Fibroblast of lung (primary cell): Measurements from ENCODE around the gene ATP10B.

Experiments used
- CTCF ChIP-seq, 2 donors: IDR thresholded peaks in 1 of 2; conservative IDR thresholded peaks in 1 of 2; 1 replicate in 1 of 2; 2 replicates in 1 of 2; pipeline ENCODE4 v1.5.1; 2011 to 2012; ENCODE audit warnings: low read length in 2 of 2, control low read depth in 1 of 2, inconsistent platforms in 1 of 2, low read depth in 1 of 2, mild to moderate bottlenecking in 1 of 2
- EZH2 ChIP-seq: IDR thresholded peaks from 2 replicates; pipeline ENCODE4 v1.5.1; 2012; ENCODE audit warnings: low read length, control low read depth, mild to moderate bottlenecking; ENCODE audit errors: missing control alignments

DNA sequence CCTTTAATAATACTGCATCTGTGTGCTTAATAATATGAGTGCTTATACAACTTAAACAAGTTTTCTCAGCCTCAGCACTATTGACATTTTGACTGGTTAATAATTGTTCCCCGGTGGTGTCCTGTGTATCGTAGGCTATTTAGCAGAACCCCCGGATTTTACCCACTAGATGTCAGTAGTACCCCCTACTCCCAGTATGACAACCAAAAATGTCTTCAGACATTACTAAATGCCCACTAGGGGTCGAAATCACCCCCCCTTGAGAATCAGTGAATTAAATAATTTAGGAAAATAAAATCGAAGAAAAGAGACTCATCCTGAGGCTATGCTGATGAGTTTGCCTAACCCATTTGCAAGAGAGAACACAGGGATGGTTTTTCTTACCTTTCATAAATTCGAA is 166.3 kb downstream of the ATP10B start:
- no peak for TF ChIP-seq CTCF (conservative IDR thresholded peaks at IDR 0.05 in 1 of 2, IDR thresholded peaks at IDR 0.05 in 1 of 2; ENCODE audit: low read depth in 1 of 2, low read length in 2 of 2)
- TF ChIP-seq EZH2 = no peak
